C4-2B (cell line): ENCODE measurements around the gene ATCAY.

Experiments used
- H3K27ac ChIP-seq: fragments of 450-650 bp; 2 replicates; pipeline ENCODE4 v1.5.1; 2017
- CTCF ChIP-seq: fragments of 450-650 bp; conservative IDR thresholded peaks from 2 replicates; pipeline ENCODE4 v1.5.1; 2017; ENCODE audit warnings: mild to moderate bottlenecking
- ZFX ChIP-seq: fragments of 450-650 bp; IDR thresholded peaks from 2 replicates; pipeline ENCODE4 v1.6.1; 2017

The ATCAY gene

DNA sequence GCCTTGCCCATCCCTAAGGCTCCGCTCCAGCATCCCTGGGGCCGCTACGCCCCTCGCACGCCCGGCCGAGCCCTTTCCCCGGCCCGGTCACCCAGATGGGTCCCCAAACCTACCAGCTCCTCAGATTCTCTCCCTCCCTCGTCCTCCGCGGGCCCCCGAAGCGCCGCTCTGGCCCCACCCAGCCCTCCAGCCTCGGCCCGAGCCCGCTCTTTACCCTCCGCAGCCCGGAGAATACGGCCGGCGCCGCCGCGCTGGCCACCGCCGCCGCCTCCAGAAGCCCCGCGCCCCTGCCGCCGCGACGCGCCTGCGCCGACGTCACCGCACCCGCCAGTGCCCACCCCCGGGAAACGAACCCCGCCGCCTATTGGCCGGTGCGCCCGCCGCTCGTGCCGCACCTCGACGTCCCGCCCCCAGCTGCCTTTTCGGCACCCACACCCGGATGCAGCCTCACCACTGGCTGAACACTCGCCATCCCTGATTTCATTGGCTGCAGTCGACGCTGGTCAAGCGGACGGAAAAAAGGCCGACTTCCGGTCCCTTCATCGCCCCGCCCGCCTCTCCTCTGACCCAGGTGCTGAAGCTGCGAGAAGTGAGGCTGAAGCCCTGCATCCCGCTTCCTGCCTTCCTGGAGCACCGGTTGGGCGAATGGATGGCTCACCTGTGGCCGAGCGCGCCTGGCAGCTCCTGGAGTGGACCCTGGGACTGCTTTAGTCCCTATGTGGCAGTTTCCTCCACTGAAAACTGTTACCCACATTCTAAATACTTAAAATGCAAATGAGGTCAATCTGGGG, 90.5 kb downstream of the ATCAY start, which contains the start of gene DAPK3:
DAPK3 (minus strand) TSS at position 292 of the 791 bp plus-strand sequence. CDS start 1,364 bp downstream, outside the sequence.
- TF ChIP-seq ZFX (no peak), CTCF (no peak)
- H3K27ac ChIP-seq, result peak within 1 kb of the TSS; percentile 82

GRCh38 chr19:3975144-3975543, 94.7 kb downstream of the ATCAY start:
- H3K27ac ChIP-seq, result no peak overlapping the region
- no peak for TF ChIP-seq ZFX
- no peak for TF ChIP-seq CTCF

DNA sequence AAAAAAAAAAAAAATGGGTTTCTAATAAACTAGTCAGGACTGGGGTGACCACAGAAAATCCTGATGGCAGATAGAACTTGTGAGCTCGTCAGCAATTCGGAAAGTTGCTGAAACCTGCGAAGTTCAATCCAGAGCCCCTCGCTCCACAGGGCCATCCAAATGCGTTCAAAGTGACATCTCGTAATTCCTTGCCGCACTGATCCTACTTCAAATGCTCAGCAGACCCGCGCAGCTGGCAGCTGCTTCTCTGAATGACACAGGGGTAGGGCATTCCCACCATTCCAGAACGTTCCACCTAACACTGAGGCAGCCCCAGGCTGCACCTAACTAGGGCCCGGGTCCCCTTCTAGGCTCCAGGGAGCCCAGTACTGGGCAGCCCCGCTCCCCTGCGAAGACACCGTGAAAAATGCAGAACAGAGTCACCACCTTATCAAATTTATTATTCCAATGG, 95.2 kb downstream of the ATCAY start:
- H3K27ac ChIP-seq, result no peak overlapping the region
- TF ChIP-seq ZFX (no peak), CTCF (no peak)

- H3K27ac ChIP-seq, result no peak overlapping the region
- TF ChIP-seq CTCF (no peak), ZFX (no peak)
These were observed 96.2 kb downstream of the ATCAY start for GRCh38 chr19:3976495-3977241.
